SK-N-SH (cell line): ENCODE results near the gene AUTS2.

Experiments used
- ELF1 ChIP-seq: IDR thresholded peaks from 2 replicates; pipeline ENCODE4 v1.4.0; 2012
- EP300 ChIP-seq, 2 experiments: IDR thresholded peaks; 2 replicates each; pipeline versions ENCODE4 v1.4.0 to v1.6.1; 2012; ENCODE audit warnings: borderline replicate concordance in 1 of 2, low read depth in 1 of 2, low read length in 1 of 2
- EZH2phosphoT487 ChIP-seq: fragments of 200-600 bp; sonication (generic); IDR thresholded peaks from 2 replicates; pipeline ENCODE4 v1.6.1; 2017; ENCODE audit warnings: low read depth, mixed run types, mild to moderate bottlenecking, antibody characterized with exemption, moderate library complexity, borderline replicate concordance
- FOSL2 ChIP-seq: IDR thresholded peaks from 2 replicates; pipeline ENCODE4 v1.4.0; 2012; ENCODE audit warnings: low read depth, mild to moderate bottlenecking, moderate library complexity, borderline replicate concordance
- POLR2AphosphoS5 ChIP-seq: IDR thresholded peaks from 2 replicates; pipeline ENCODE4 v1.6.1; 2012; ENCODE audit warnings: low read depth, low read length
- RAD21 ChIP-seq: IDR thresholded peaks from 2 replicates; pipeline ENCODE4 v1.6.1; 2012; ENCODE audit warnings: mild to moderate bottlenecking, low read length
- RCOR1 ChIP-seq: fragments of 150-350 bp; IDR thresholded peaks from 2 replicates; pipeline ENCODE4 v1.6.1; 2017; ENCODE audit warnings: antibody characterized with exemption, low read length
- RFX5 ChIP-seq: IDR thresholded peaks from 2 replicates; pipeline ENCODE4 v1.6.1; 2012; ENCODE audit warnings: mild to moderate bottlenecking, improper control_type of control experiment, low read length
- SMC3 ChIP-seq: IDR thresholded peaks from 2 replicates; pipeline ENCODE4 v1.6.1; 2012; ENCODE audit warnings: low read depth, low read length, improper control_type of control experiment
- TAF1 ChIP-seq: IDR thresholded peaks from 2 replicates; pipeline ENCODE4 v1.6.1; 2012; ENCODE audit warnings: low read depth, mild to moderate bottlenecking, low read length, moderate library complexity, borderline replicate concordance
- TEAD4 ChIP-seq: IDR thresholded peaks from 2 replicates; pipeline ENCODE4 v1.4.0; 2012; ENCODE audit warnings: mild to moderate bottlenecking, borderline replicate concordance; ENCODE audit not compliant: insufficient read depth
- TF ChIP-seq, protein P1 (sequence below): fragments of 200-600 bp; sonication (generic); IDR thresholded peaks from 2 replicates; pipeline ENCODE4 v1.6.1; 2017; ENCODE audit warnings: antibody characterized with exemption, mild to moderate bottlenecking, moderate library complexity
- TF ChIP-seq, protein P2 (sequence below): IDR thresholded peaks from 2 replicates; pipeline ENCODE4 v1.4.0; 2012; ENCODE audit warnings: low read depth

DNA sequence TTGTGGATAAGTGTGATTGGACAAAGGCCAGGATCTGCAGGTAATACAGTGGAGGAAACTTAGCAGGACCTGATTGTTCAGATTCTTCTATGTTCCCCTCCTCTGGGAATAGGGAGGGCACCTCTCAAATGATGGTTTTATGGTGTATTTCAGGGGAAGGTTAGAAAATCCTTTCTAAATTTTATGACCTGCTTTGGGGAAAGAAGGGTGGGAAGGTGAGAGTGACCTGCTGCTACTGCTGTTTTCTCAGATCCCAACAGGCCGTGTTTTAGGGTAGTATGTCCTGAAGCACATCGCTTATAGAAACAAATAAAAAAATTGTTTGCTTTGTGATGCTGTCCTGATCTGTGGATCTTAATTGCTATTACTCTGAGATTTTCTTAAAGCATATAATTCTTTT, 1129.6 kb downstream of the AUTS2 start:
- TF ChIP-seq, protein P1, sequence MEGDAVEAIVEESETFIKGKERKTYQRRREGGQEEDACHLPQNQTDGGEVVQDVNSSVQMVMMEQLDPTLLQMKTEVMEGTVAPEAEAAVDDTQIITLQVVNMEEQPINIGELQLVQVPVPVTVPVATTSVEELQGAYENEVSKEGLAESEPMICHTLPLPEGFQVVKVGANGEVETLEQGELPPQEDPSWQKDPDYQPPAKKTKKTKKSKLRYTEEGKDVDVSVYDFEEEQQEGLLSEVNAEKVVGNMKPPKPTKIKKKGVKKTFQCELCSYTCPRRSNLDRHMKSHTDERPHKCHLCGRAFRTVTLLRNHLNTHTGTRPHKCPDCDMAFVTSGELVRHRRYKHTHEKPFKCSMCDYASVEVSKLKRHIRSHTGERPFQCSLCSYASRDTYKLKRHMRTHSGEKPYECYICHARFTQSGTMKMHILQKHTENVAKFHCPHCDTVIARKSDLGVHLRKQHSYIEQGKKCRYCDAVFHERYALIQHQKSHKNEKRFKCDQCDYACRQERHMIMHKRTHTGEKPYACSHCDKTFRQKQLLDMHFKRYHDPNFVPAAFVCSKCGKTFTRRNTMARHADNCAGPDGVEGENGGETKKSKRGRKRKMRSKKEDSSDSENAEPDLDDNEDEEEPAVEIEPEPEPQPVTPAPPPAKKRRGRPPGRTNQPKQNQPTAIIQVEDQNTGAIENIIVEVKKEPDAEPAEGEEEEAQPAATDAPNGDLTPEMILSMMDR, result no peak
- TF ChIP-seq, protein P2, sequence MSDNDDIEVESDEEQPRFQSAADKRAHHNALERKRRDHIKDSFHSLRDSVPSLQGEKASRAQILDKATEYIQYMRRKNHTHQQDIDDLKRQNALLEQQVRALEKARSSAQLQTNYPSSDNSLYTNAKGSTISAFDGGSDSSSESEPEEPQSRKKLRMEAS, result no peak
- TF ChIP-seq RCOR1, result no peak
- TF ChIP-seq TEAD4, result no peak
- no peak for TF ChIP-seq EP300 (IDR thresholded peaks at IDR 0.05; ENCODE audit: borderline replicate concordance in 1 of 2, low read depth in 1 of 2, low read length in 1 of 2)
- no peak for TF ChIP-seq TAF1
- TF ChIP-seq EZH2phosphoT487, result no peak
- no peak for TF ChIP-seq FOSL2
- no peak for TF ChIP-seq RFX5
- no peak for TF ChIP-seq ELF1
- TF ChIP-seq POLR2AphosphoS5, result no peak
- no peak for TF ChIP-seq RAD21
- TF ChIP-seq SMC3, result no peak
